Superior temporal gyrus (tissue), 1 donor: Measurements from ENCODE around the gene CACNG5.

Experiments used
- DNase-seq: peaks from one replicate; pipeline ENCODE4 v3.0.0-alpha.2; 2016; ENCODE audit errors: extremely low spot score

The CACNG5 gene

GRCh38 chr17:66826856-66827255 is 8.1 kb upstream of the CACNG5 start:
- DNase-seq = no peak

GRCh38 chr17:66829386-66829864 is 5.5 kb upstream of the CACNG5 start:
- no peak for DNase-seq

- no peak for DNase-seq
These were observed 5.0 kb upstream of the CACNG5 start for GRCh38 chr17:66829883-66830282.

- DNase-seq = no peak
These were observed 4.5 kb upstream of the CACNG5 start for GRCh38 chr17:66830451-66830850.

GRCh38 chr17:66831383-66832210 is 3.3 kb upstream of the CACNG5 start:
- no peak for DNase-seq

- no peak for DNase-seq
These were observed 1.7 kb upstream of the CACNG5 start for GRCh38 chr17:66833201-66833600.

GRCh38 chr17:66834426-66834918 is 445 bp upstream of the CACNG5 start:
- DNase-seq = no peak

GRCh38 chr17:66835476-66835875 is 559 bp downstream of the CACNG5 start:
- DNase-seq = no peak

- DNase-seq = no peak
These were observed 1.4 kb downstream of the CACNG5 start for GRCh38 chr17:66836063-66837005.

- no peak for DNase-seq
These were observed 2.3 kb downstream of the CACNG5 start for GRCh38 chr17:66837226-66837625.

- no peak for DNase-seq
These were observed 3.2 kb downstream of the CACNG5 start for GRCh38 chr17:66837885-66838665.

GRCh38 chr17:66839616-66840015 is 4.7 kb downstream of the CACNG5 start:
- no peak for DNase-seq

- DNase-seq = no peak
These were observed 5.1 kb downstream of the CACNG5 start for GRCh38 chr17:66840061-66840460.

- DNase-seq = no peak
These were observed 6.4 kb downstream of the CACNG5 start for GRCh38 chr17:66841328-66841727.

- DNase-seq = no peak
These were observed 6.8 kb downstream of the CACNG5 start for GRCh38 chr17:66841744-66842143.

- DNase-seq = no peak
These were observed 7.6 kb downstream of the CACNG5 start for GRCh38 chr17:66842505-66842904.

- no peak for DNase-seq
These were observed 8.0 kb downstream of the CACNG5 start for GRCh38 chr17:66842959-66843358.

GRCh38 chr17:66843627-66844026 is 8.7 kb downstream of the CACNG5 start:
- DNase-seq = no peak

- no peak for DNase-seq
These were observed 12.8 kb downstream of the CACNG5 start for GRCh38 chr17:66847704-66848103.

- no peak for DNase-seq
These were observed 13.6 kb downstream of the CACNG5 start for GRCh38 chr17:66848496-66848895.

GRCh38 chr17:66849032-66849655 is 14.2 kb downstream of the CACNG5 start:
- DNase-seq = no peak
